Stimulated activated CD4-positive, alpha-beta T cell treated with anti-CD3 and anti-CD28 coated beads, Interleukin-4, amount 100 ng/mL, for 4 hours (primary cell): ENCODE data around the gene NOVA2.

Experiments
- DNase-seq, 2 experiments: peaks; one replicate each; pipeline ENCODE4 v3.0.0-alpha.2; 2020

Gene NOVA2

GRCh38 chr19:45999653-46000121 lies 26.0 kb upstream of the NOVA2 start:
- no peak for DNase-seq

GRCh38 chr19:45998834-45999233 lies 25.2 kb upstream of the NOVA2 start:
- DNase-seq = no peak

GRCh38 chr19:45996933-45997332 lies 23.3 kb upstream of the NOVA2 start:
- DNase-seq = no peak

- no peak for DNase-seq
Observed at GRCh38 chr19:45995715-45996385, 22.2 kb upstream of the NOVA2 start.

GRCh38 chr19:45994998-45995714 lies 21.5 kb upstream of the NOVA2 start, which contains the start of gene CCDC61:
CCDC61 (plus strand) TSS chr19:45995467; CDS start chr19:46003019, 7,552 bp downstream.
- DNase-seq = peak; percentile 85 to 96

- DNase-seq = no peak
Observed at GRCh38 chr19:45994456-45994997, 20.9 kb upstream of the NOVA2 start.

GRCh38 chr19:45990113-45990728 lies 16.6 kb upstream of the NOVA2 start:
- no peak for DNase-seq

- DNase-seq = no peak
Observed at GRCh38 chr19:45985321-45985720, 11.7 kb upstream of the NOVA2 start.

- no peak for DNase-seq
Observed at GRCh38 chr19:45981350-45981749, 7.7 kb upstream of the NOVA2 start.

GRCh38 chr19:45978156-45978555 lies 4.5 kb upstream of the NOVA2 start:
- DNase-seq = no peak

GRCh38 chr19:45976178-45976577 lies 2.5 kb upstream of the NOVA2 start:
- no peak for DNase-seq

GRCh38 chr19:45975306-45976070 lies 1.8 kb upstream of the NOVA2 start:
- DNase-seq = no peak

- no peak for DNase-seq
Observed at GRCh38 chr19:45972947-45973540, 621 bp downstream of the NOVA2 start.

- DNase-seq = peak in 1 of 2 experiments; percentile 81
Observed at GRCh38 chr19:45972081-45972946, 1.4 kb downstream of the NOVA2 start.

GRCh38 chr19:45971260-45971902 lies 2.3 kb downstream of the NOVA2 start:
- DNase-seq = no peak

GRCh38 chr19:45969676-45970075 lies 4.0 kb downstream of the NOVA2 start:
- no peak for DNase-seq

- DNase-seq = no peak
Observed at GRCh38 chr19:45968626-45969025, 5.0 kb downstream of the NOVA2 start.

- DNase-seq = no peak
Observed at GRCh38 chr19:45967246-45967645, 6.4 kb downstream of the NOVA2 start.

- no peak for DNase-seq
Observed at GRCh38 chr19:45962021-45962420, 11.6 kb downstream of the NOVA2 start.

GRCh38 chr19:45960595-45961235 lies 12.9 kb downstream of the NOVA2 start:
- DNase-seq = no peak
